ENCODE measurements around the gene HOOK1.
"Not testable (repeated sequence)": the region's sequence is repeated elsewhere in the genome, so short reads cannot be mapped to it uniquely, and the experiment has no call there.

HOOK1 gene

GRCh38 chr1:59908084-59908483 lies 93.3 kb downstream of the HOOK1 start:
- no peak overlapping the region for H3K9ac ChIP-seq (ENCODE audit: insufficient read length, low read depth)
- no peaks in the 10 kb centered on the region for H3K9me3 ChIP-seq (ENCODE audit: insufficient read depth, low read length)
- no peaks in the 10 kb centered on the region for H3K4me1 ChIP-seq (ENCODE audit: insufficient read depth, insufficient read length)

GRCh38 chr1:59908682-59909081 lies 93.9 kb downstream of the HOOK1 start:
- Histone ChIP-seq H3K4me3 (ENCODE audit: insufficient read length, low read depth) (no peak overlapping the region), H3K9ac (ENCODE audit: insufficient read length, low read depth) (no peak overlapping the region), H3K36me3 (ENCODE audit: insufficient read depth, insufficient read length, low read length) (no peaks in the 10 kb centered on the region), H3K9me3 (ENCODE audit: insufficient read depth, low read length) (no peaks in the 10 kb centered on the region), H3K27me3 (ENCODE audit: insufficient read depth, insufficient read length) (no peaks in the 10 kb centered on the region), H3K4me1 (ENCODE audit: insufficient read depth, insufficient read length) (no peaks in the 10 kb centered on the region)
- TF ChIP-seq ZNF274 (IDR thresholded peaks at IDR 0.05; ENCODE audit: low read depth, low read length) (no peak), SUZ12 (IDR thresholded peaks at IDR 0.05; ENCODE audit: extremely low read depth, insufficient read depth, insufficient read length) (no peak), YY1 (IDR thresholded peaks at IDR 0.05; ENCODE audit: insufficient read depth, insufficient read length) (no peak)
- DNase-seq (ENCODE audit: low read depth, low spot score), result no peak

More at GRCh38 chr1:59908084-59908483, 93.3 kb downstream of the HOOK1 start:
- TF ChIP-seq YY1 (IDR thresholded peaks at IDR 0.05; ENCODE audit: insufficient read depth, insufficient read length) (no peak), SUZ12 (IDR thresholded peaks at IDR 0.05; ENCODE audit: extremely low read depth, insufficient read depth, insufficient read length) (no peak), ZNF274 (IDR thresholded peaks at IDR 0.05; ENCODE audit: low read depth, low read length) (no peak)
- H3K27me3 ChIP-seq (ENCODE audit: insufficient read depth, insufficient read length), result no peaks in the 10 kb centered on the region
- DNase-seq (ENCODE audit: low read depth, low spot score), result no peak
- H3K36me3 ChIP-seq (ENCODE audit: insufficient read depth, insufficient read length, low read length), result no peaks in the 10 kb centered on the region
- H3K4me3 ChIP-seq (ENCODE audit: insufficient read length, low read depth), result no peak overlapping the region

- H3K9me3 ChIP-seq (ENCODE audit: insufficient read depth, low read length); H3K4me1 ChIP-seq (ENCODE audit: insufficient read depth, insufficient read length); H3K36me3 ChIP-seq (ENCODE audit: insufficient read depth, insufficient read length, low read length): not testable (repeated sequence)
These were observed 100.1 kb downstream of the HOOK1 start for GRCh38 chr1:59914791-59915286.

GRCh38 chr1:59915516-59915915 lies 100.8 kb downstream of the HOOK1 start:
- no peaks in the 10 kb centered on the region for H3K4me1 ChIP-seq (ENCODE audit: insufficient read depth, insufficient read length)
- no peaks in the 10 kb centered on the region for H3K36me3 ChIP-seq (ENCODE audit: insufficient read depth, insufficient read length, low read length)
- peaks cover 6% of the 10 kb centered on the region; the same call in 1 of the 2 replicates for H3K9me3 ChIP-seq (ENCODE audit: insufficient read depth, low read length)
- no peaks in the 10 kb centered on the region for H3K27me3 ChIP-seq (ENCODE audit: insufficient read depth, insufficient read length)
- no peak for DNase-seq (ENCODE audit: low read depth, low spot score)
- TF ChIP-seq SUZ12 (IDR thresholded peaks at IDR 0.05; ENCODE audit: extremely low read depth, insufficient read depth, insufficient read length), result no peak
- no peak for TF ChIP-seq ZNF274 (IDR thresholded peaks at IDR 0.05; ENCODE audit: low read depth, low read length)
- TF ChIP-seq YY1 (IDR thresholded peaks at IDR 0.05; ENCODE audit: insufficient read depth, insufficient read length), result no peak
- H3K9ac ChIP-seq (ENCODE audit: insufficient read length, low read depth), result no peak overlapping the region
- H3K4me3 ChIP-seq (ENCODE audit: insufficient read length, low read depth), result no peak overlapping the region

More at GRCh38 chr1:59914791-59915286, 100.1 kb downstream of the HOOK1 start:
- not testable (repeated sequence) for H3K4me3 ChIP-seq (ENCODE audit: insufficient read length, low read depth); H3K9ac ChIP-seq (ENCODE audit: insufficient read length, low read depth); DNase-seq (ENCODE audit: low read depth, low spot score); H3K27me3 ChIP-seq (ENCODE audit: insufficient read depth, insufficient read length)

- H3K4me3 ChIP-seq (ENCODE audit: insufficient read length, low read depth), result no peak overlapping the region
- DNase-seq (ENCODE audit: low read depth, low spot score), result no peak
- no peak for TF ChIP-seq ZNF274 (IDR thresholded peaks at IDR 0.05; ENCODE audit: low read depth, low read length)
- no peak for TF ChIP-seq YY1 (IDR thresholded peaks at IDR 0.05; ENCODE audit: insufficient read depth, insufficient read length)
- TF ChIP-seq SUZ12 (IDR thresholded peaks at IDR 0.05; ENCODE audit: extremely low read depth, insufficient read depth, insufficient read length), result no peak
- no peaks in the 10 kb centered on the region for H3K36me3 ChIP-seq (ENCODE audit: insufficient read depth, insufficient read length, low read length)
- H3K4me1 ChIP-seq (ENCODE audit: insufficient read depth, insufficient read length), result no peaks in the 10 kb centered on the region
- H3K9ac ChIP-seq (ENCODE audit: insufficient read length, low read depth), result no peak overlapping the region
- H3K27me3 ChIP-seq (ENCODE audit: insufficient read depth, insufficient read length), result no peaks in the 10 kb centered on the region
- H3K9me3 ChIP-seq (ENCODE audit: insufficient read depth, low read length), result peaks cover 6% of the 10 kb centered on the region; the same call in 1 of the 2 replicates
These were observed 102.5 kb downstream of the HOOK1 start for GRCh38 chr1:59917026-59917784.

- H3K36me3 ChIP-seq (ENCODE audit: insufficient read depth, insufficient read length, low read length), result no peaks in the 10 kb centered on the region
- no peak overlapping the region for H3K9ac ChIP-seq (ENCODE audit: insufficient read length, low read depth)
- H3K4me3 ChIP-seq (ENCODE audit: insufficient read length, low read depth), result no peak overlapping the region
- no peaks in the 10 kb centered on the region for H3K4me1 ChIP-seq (ENCODE audit: insufficient read depth, insufficient read length)
- TF ChIP-seq YY1 (IDR thresholded peaks at IDR 0.05; ENCODE audit: insufficient read depth, insufficient read length), result no peak
- no peak for TF ChIP-seq SUZ12 (IDR thresholded peaks at IDR 0.05; ENCODE audit: extremely low read depth, insufficient read depth, insufficient read length)
- TF ChIP-seq ZNF274 (IDR thresholded peaks at IDR 0.05; ENCODE audit: low read depth, low read length), result no peak
- DNase-seq (ENCODE audit: low read depth, low spot score), result no peak
- H3K9me3 ChIP-seq (ENCODE audit: insufficient read depth, low read length), result peaks cover 6% of the 10 kb centered on the region; the same call in 1 of the 2 replicates
- no peaks in the 10 kb centered on the region for H3K27me3 ChIP-seq (ENCODE audit: insufficient read depth, insufficient read length)
These were observed 103.0 kb downstream of the HOOK1 start for GRCh38 chr1:59917785-59918180.

GRCh38 chr1:59919746-59920145 lies 105.0 kb downstream of the HOOK1 start:
- DNase-seq (ENCODE audit: low read depth, low spot score), result no peak
- H3K9me3 ChIP-seq (ENCODE audit: insufficient read depth, low read length), result peaks cover 19% of the 10 kb centered on the region
- no peak overlapping the region for H3K9ac ChIP-seq (ENCODE audit: insufficient read length, low read depth)
- no peaks in the 10 kb centered on the region for H3K27me3 ChIP-seq (ENCODE audit: insufficient read depth, insufficient read length)
- H3K4me3 ChIP-seq (ENCODE audit: insufficient read length, low read depth), result no peak overlapping the region
- no peak for TF ChIP-seq SUZ12 (IDR thresholded peaks at IDR 0.05; ENCODE audit: extremely low read depth, insufficient read depth, insufficient read length)
- TF ChIP-seq ZNF274 (IDR thresholded peaks at IDR 0.05; ENCODE audit: low read depth, low read length), result no peak
- TF ChIP-seq YY1 (IDR thresholded peaks at IDR 0.05; ENCODE audit: insufficient read depth, insufficient read length), result no peak
- no peaks in the 10 kb centered on the region for H3K36me3 ChIP-seq (ENCODE audit: insufficient read depth, insufficient read length, low read length)
- H3K4me1 ChIP-seq (ENCODE audit: insufficient read depth, insufficient read length), result no peaks in the 10 kb centered on the region

GRCh38 chr1:59921258-59921899 lies 106.6 kb downstream of the HOOK1 start:
- H3K4me3 ChIP-seq (ENCODE audit: insufficient read length, low read depth); H3K9ac ChIP-seq (ENCODE audit: insufficient read length, low read depth); H3K4me1 ChIP-seq (ENCODE audit: insufficient read depth, insufficient read length); H3K36me3 ChIP-seq (ENCODE audit: insufficient read depth, insufficient read length, low read length); DNase-seq (ENCODE audit: low read depth, low spot score): not testable (repeated sequence)
- Histone ChIP-seq H3K27me3 (ENCODE audit: insufficient read depth, insufficient read length) (peaks cover 14% of the 10 kb centered on the region), H3K9me3 (ENCODE audit: insufficient read depth, low read length) (peaks cover 28% of the 10 kb centered on the region)
